Natural killer cell (primary cell): ENCODE measurements around the gene PPM1D. TPM values are rescaled to one million over a fixed set of nuclear protein-coding genes. Genes with fewer than 3 reads are reported as not detected.
A peak's percentile ranks its signal among the peaks of the same experiment; 100 is the strongest.

Experiments
- ATAC-seq, 3 donors: fragments of 150-1000 bp in 2 of 3; fragments of 200-7000 bp in 1 of 3; cut with Tn5 transposase; 1 replicate in 1 of 3; 2 replicates in 2 of 3; pipeline ENCODE4 v1.10.0; 2021; ENCODE audit warnings: mild to moderate bottlenecking in 2 of 3, moderate library complexity in 2 of 3
- DNase-seq, 2 donors: peaks; one replicate each; pipeline versions ENCODE4 v3.0.0 to v3.0.0-alpha.2; 2013 to 2021; ENCODE audit warnings: mixed read lengths in 1 of 2
- H3K27ac ChIP-seq: one replicate; pipeline ENCODE4 v1.5.1; 2013; ENCODE audit warnings: mild to moderate bottlenecking, low read length
- H3K27me3 ChIP-seq: one replicate; pipeline ENCODE4 v1.6.1; 2013; ENCODE audit warnings: low read length; ENCODE audit not compliant: control insufficient read depth, insufficient read depth
- H3K36me3 ChIP-seq: one replicate; pipeline ENCODE4 v1.6.1; 2013; ENCODE audit warnings: low read length; ENCODE audit not compliant: control insufficient read depth, insufficient read depth
- H3K4me1 ChIP-seq: one replicate; pipeline ENCODE4 v1.6.1; 2013; ENCODE audit warnings: low read length; ENCODE audit not compliant: control insufficient read depth, insufficient read depth
- H3K4me3 ChIP-seq: one replicate; pipeline ENCODE4 v1.5.1; 2013; ENCODE audit warnings: low read length
- H3K9me3 ChIP-seq: one replicate; pipeline ENCODE4 v1.6.1; 2013; ENCODE audit warnings: low read length; ENCODE audit not compliant: control insufficient read depth, insufficient read depth
- H3K27ac Mint-ChIP-seq, 2 donors: one replicate each; pipeline ENCODE4 v1.8.0; 2022; ENCODE audit warnings: mild to moderate bottlenecking in 2 of 2, mixed read lengths in 2 of 2, moderate library complexity in 1 of 2
- H3K27me3 Mint-ChIP-seq, 2 donors: one replicate each; pipeline ENCODE4 v1.8.0; 2022; ENCODE audit warnings: low read depth in 2 of 2, mixed read lengths in 2 of 2
- H3K36me3 Mint-ChIP-seq: one replicate; pipeline ENCODE4 v1.8.0; 2022; ENCODE audit warnings: mixed read lengths
- H3K4me1 Mint-ChIP-seq, 2 donors: one replicate each; pipeline ENCODE4 v1.8.0; 2022; ENCODE audit warnings: mixed read lengths in 2 of 2
- H3K4me3 Mint-ChIP-seq: one replicate; pipeline ENCODE4 v1.8.0; 2022; ENCODE audit warnings: mild to moderate bottlenecking, moderate library complexity, mixed read lengths
- H3K9me3 Mint-ChIP-seq, 2 donors: one replicate each; pipeline ENCODE4 v1.8.0; 2022; ENCODE audit warnings: mixed read lengths in 2 of 2
- CTCF ChIP-seq: fragments of 200-600 bp; IDR thresholded peaks from one replicate; pipeline ENCODE4 v1.8.0; 2022; ENCODE audit warnings: antibody characterized with exemption
- WGBS: methylation state at CpG from one replicate; pipeline ENCODE4 v1.1.7; 2013; ENCODE audit warnings: missing lambda C conversion rate; ENCODE audit not compliant: insufficient coverage; 5-methylcytosine and 5-hydroxymethylcytosine counted together
- intact Hi-C: fragments of 100-400 bp; cut with micrococcal nuclease; formaldehyde crosslinking; loops from one replicate; pipeline ENCODE4 v1.14.2; 2022
- total RNA-seq, 4 donors: library from RNA; stranded (reverse); fragments of 120-200 nt in 1 of 4; gene quantifications; one replicate each; pipeline versions ENCODE4 v1.2.3 to v1.2.4, GENCODE V29; 2013 to 2022

PPM1D gene
- total RNA-seq, 3 donors from 2014 or later (not counting 1 experiment from before 2014, with no cell fraction given) = 22.8 to 31.6 (median 27.9) TPM

GRCh38 chr17:60677308-60678117, 77.5 kb downstream of the PPM1D start, which contains the start of gene BCAS3:
BCAS3 (plus strand) TSS chr17:60677851.
- under 1% methylated on average over 51 of the region's 51 CpGs for WGBS
- peaks cover 0 to 2% of the 10 kb centered on the region in 2 donors for H3K9me3 Mint-ChIP-seq

GRCh38 chr17:60678118-60678444, 78.1 kb downstream of the PPM1D start:
- H3K27ac Mint-ChIP-seq = peak overlapping the region; percentile 97 to 100
- no peaks in the 10 kb centered on the region for H3K27me3 ChIP-seq
- intact Hi-C loops = no loop called here
- peak overlapping the region; percentile 96 for H3K4me3 Mint-ChIP-seq
- peak overlapping the region; percentile 83 for H3K27ac ChIP-seq
- H3K4me1 ChIP-seq = peaks cover 10% of the 10 kb centered on the region
- DNase-seq = no peak
- ATAC-seq = no peak
- H3K36me3 Mint-ChIP-seq = no peaks in the 10 kb centered on the region
- peak overlapping the region; percentile 92 for H3K4me3 ChIP-seq
- no peaks in the 10 kb centered on the region for H3K9me3 ChIP-seq
- no peak for TF ChIP-seq CTCF
- no peaks in the 10 kb centered on the region for H3K27me3 Mint-ChIP-seq
- peaks cover 0 to 2% of the 10 kb centered on the region in 2 donors for H3K9me3 Mint-ChIP-seq
- 3% methylated on average over 6 of the region's 6 CpGs for WGBS
- peaks cover 20 to 31% of the 10 kb centered on the region in 2 donors for H3K4me1 Mint-ChIP-seq
- peaks cover 2% of the 10 kb centered on the region for H3K36me3 ChIP-seq

More at GRCh38 chr17:60677308-60678117, 77.5 kb downstream of the PPM1D start, which contains the start of gene BCAS3:
- H3K27ac ChIP-seq = peak within 1 kb of the TSS; percentile 83
- H3K27ac Mint-ChIP-seq = peak within 1 kb of the TSS; percentile 97 to 100
- no peaks in the 10 kb centered on the region for H3K9me3 ChIP-seq
- H3K4me1 Mint-ChIP-seq = peaks cover 20 to 31% of the 10 kb centered on the region in 2 donors
- no peaks in the 10 kb centered on the region for H3K27me3 ChIP-seq
- ATAC-seq = peak; percentile 92 to 98 (median 93)
- intact Hi-C loops = loop anchor here (1.0 to 2.0 kb wide), 2 partner anchors 77 to 152 kb away; partner anchors contain the start of gene PPM1D
- peak; percentile 93 to 98 for DNase-seq
- H3K27me3 Mint-ChIP-seq = no peaks in the 10 kb centered on the region
- no peaks in the 10 kb centered on the region for H3K36me3 Mint-ChIP-seq
- H3K4me3 Mint-ChIP-seq = peak within 1 kb of the TSS; percentile 96
- no peak for TF ChIP-seq CTCF
- H3K4me3 ChIP-seq = peak within 1 kb of the TSS; percentile 92
- no peaks in the 10 kb centered on the region for H3K36me3 ChIP-seq
- H3K4me1 ChIP-seq = peaks cover 10% of the 10 kb centered on the region

GRCh38 chr17:60679287-60679686, 79.3 kb downstream of the PPM1D start:
- H3K4me1 Mint-ChIP-seq = peaks cover 20 to 31% of the 10 kb centered on the region in 2 donors
- H3K4me3 Mint-ChIP-seq = peak overlapping the region; percentile 72
- H3K27me3 Mint-ChIP-seq = no peaks in the 10 kb centered on the region
- no peak for ATAC-seq
- TF ChIP-seq CTCF = no peak
- Histone ChIP-seq H3K27ac (no peak overlapping the region), H3K4me1 (peaks cover 10% of the 10 kb centered on the region), H3K36me3 (peaks cover 10% of the 10 kb centered on the region), H3K27me3 (no peaks in the 10 kb centered on the region), H3K9me3 (no peaks in the 10 kb centered on the region), H3K4me3 (no peak overlapping the region)
- 71% methylated on average over 1 of the region's 4 CpGs for WGBS
- intact Hi-C loops = no loop called here
- H3K27ac Mint-ChIP-seq = no peak overlapping the region
- no peaks in the 10 kb centered on the region for H3K36me3 Mint-ChIP-seq
- DNase-seq = no peak
- peaks cover 0 to 2% of the 10 kb centered on the region in 2 donors for H3K9me3 Mint-ChIP-seq
